ENCODE results near the gene NEGR1.

The NEGR1 gene

DNA sequence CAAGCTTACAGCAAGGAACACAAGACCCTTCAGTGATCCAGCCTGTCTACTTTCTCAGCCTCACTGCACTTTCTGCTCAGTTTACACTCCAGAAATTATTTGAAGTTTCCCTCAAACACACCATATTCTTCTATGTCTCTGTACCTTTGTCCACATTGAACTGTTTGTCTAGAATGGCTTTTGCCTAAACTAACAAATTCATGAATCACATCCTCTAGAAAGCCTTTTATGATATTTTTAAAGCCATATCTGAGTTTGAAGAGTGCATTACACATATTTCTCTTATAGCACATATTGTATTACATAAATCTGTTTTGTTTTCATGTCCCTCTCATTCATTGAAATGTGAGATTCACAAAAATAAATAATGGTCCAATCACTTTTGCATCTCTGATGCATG lies 755.5 kb downstream of the NEGR1 start:
- H3K4me3 ChIP-seq (ENCODE audit: low read depth, low read length): no peak overlapping the region
- no peak for DNase-seq (ENCODE audit: low read depth)
- TF ChIP-seq, protein P1, sequence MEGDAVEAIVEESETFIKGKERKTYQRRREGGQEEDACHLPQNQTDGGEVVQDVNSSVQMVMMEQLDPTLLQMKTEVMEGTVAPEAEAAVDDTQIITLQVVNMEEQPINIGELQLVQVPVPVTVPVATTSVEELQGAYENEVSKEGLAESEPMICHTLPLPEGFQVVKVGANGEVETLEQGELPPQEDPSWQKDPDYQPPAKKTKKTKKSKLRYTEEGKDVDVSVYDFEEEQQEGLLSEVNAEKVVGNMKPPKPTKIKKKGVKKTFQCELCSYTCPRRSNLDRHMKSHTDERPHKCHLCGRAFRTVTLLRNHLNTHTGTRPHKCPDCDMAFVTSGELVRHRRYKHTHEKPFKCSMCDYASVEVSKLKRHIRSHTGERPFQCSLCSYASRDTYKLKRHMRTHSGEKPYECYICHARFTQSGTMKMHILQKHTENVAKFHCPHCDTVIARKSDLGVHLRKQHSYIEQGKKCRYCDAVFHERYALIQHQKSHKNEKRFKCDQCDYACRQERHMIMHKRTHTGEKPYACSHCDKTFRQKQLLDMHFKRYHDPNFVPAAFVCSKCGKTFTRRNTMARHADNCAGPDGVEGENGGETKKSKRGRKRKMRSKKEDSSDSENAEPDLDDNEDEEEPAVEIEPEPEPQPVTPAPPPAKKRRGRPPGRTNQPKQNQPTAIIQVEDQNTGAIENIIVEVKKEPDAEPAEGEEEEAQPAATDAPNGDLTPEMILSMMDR (IDR thresholded peaks at IDR 0.05; ENCODE audit: control insufficient read depth, extremely low read depth, insufficient read depth): no peak

DNA sequence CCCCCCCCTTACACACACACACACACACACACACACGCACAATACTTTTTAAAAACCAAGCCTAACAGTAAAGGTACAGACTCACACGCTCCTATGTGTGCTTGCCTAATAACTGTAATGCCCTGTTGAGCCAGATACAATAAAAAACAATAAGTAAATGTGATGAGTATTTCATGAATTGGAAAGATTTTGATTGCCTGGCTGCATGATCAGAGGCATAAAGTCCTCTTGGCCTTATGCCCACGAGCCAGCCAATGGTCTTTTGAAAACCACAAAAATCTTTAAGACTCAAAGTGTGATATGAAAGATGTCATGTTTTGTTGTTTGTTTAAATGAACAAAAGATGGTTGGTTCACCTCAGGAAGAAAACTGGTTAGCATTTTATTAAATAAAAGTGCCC lies 759.6 kb downstream of the NEGR1 start:
- TF ChIP-seq, protein P1 (IDR thresholded peaks at IDR 0.05; ENCODE audit: control insufficient read depth, extremely low read depth, insufficient read depth): no peak
- H3K4me3 ChIP-seq (ENCODE audit: low read depth, low read length): no peak overlapping the region
- DNase-seq (ENCODE audit: low read depth): no peak

DNA sequence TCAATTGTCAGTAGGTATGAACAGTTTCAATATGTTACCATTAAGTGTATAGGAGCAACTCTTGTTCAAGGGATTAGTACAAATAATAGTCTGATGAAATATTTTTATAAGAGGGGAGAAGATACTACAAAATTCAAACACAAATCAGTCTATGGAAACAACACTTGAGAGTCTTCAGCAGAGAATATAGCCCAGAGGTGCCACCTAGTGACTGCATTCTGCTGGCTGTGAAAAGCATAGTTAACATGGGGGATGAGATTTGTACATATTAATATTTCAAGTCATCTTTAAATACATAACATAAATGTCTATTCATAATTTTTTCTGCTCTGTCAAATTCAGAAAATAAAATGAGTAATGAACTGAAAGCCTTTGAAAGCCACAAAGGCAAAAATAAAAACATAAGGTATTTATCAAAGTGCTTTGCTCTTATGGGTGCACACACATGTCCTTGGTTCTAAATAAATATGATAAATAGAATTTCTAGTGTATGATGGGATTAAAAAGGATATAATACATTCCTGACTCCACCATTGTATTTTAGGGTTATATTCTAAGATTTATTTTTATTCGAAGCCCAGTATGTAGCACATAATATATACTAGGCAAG lies 760.6 kb downstream of the NEGR1 start:
- TF ChIP-seq, protein P1 (IDR thresholded peaks at IDR 0.05; ENCODE audit: control insufficient read depth, extremely low read depth, insufficient read depth): peak; percentile 83
- H3K4me3 ChIP-seq (ENCODE audit: low read depth, low read length): no peak overlapping the region
- DNase-seq (ENCODE audit: low read depth): peak; percentile 31

DNA sequence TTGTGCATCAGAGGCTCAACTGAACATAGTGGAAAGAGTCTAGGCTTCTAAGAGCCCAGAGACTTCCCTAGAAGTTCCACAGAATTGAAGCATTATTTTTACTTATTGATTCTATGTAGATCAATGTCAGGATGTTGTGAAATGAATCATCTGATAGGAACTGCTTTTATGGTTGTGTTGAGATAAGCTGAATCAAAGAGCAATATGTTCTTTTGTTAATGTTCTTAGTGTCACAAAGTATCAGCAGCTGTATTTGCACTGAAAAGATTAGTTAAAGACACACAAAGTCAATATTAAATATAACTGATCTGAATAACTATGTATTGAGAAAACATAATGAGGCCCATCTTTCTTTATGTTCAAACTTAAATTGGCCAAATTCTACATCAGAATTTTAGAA lies 770.8 kb downstream of the NEGR1 start:
- DNase-seq (ENCODE audit: low read depth): no peak
- TF ChIP-seq, protein P1 (IDR thresholded peaks at IDR 0.05; ENCODE audit: control insufficient read depth, extremely low read depth, insufficient read depth): no peak
- H3K4me3 ChIP-seq (ENCODE audit: low read depth, low read length): no peak overlapping the region

DNA sequence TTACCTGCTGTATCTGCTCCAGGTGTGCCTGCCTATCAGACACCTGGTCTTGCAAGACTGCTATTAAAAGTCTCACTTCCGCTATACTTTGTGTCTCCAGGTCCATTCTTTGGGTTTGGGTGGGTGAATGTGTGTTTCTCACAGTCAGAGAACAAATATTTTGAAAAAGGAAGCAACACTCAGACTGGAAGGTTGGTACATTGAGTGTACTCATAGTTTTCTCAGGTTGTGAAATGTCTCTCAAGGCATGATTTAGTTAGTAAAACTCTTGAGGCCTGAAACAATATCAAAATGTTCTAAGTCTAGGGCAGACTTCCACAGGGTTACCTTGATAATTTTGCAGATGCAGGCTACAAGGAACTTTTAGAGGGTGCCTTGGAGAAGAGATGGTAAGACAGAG lies 771.6 kb downstream of the NEGR1 start:
- TF ChIP-seq, protein P1 (IDR thresholded peaks at IDR 0.05; ENCODE audit: control insufficient read depth, extremely low read depth, insufficient read depth): no peak
- H3K4me3 ChIP-seq (ENCODE audit: low read depth, low read length): no peak overlapping the region
- no peak for DNase-seq (ENCODE audit: low read depth)

DNA sequence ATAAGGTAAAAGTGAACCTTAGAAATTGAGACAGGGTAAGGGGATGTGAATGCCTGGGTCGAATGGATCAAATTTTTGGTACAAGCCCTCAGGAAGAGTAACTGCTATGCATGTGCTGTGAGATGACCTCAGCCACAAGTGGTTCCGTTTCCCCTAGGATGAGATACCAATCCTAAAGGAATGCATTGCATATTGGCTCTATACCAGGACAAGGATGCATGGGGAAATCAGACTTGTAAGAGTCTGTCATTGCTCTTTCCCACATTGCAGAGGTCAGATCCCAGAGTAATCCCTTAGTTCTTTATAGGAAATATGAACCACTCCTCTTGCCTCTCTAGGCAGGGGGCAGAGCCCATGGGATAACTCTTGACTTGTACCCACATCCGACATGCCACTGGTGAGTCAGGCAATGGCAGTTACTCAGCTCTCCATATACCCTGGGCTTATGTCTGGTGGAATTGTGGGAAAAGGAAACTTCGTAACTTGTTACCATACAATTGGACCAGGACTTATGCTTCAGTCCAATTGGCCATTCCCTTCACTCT lies 773.2 kb downstream of the NEGR1 start:
- no peak overlapping the region for H3K4me3 ChIP-seq (ENCODE audit: low read depth, low read length)
- DNase-seq (ENCODE audit: low read depth): no peak
- TF ChIP-seq, protein P1 (IDR thresholded peaks at IDR 0.05; ENCODE audit: control insufficient read depth, extremely low read depth, insufficient read depth): no peak

DNA sequence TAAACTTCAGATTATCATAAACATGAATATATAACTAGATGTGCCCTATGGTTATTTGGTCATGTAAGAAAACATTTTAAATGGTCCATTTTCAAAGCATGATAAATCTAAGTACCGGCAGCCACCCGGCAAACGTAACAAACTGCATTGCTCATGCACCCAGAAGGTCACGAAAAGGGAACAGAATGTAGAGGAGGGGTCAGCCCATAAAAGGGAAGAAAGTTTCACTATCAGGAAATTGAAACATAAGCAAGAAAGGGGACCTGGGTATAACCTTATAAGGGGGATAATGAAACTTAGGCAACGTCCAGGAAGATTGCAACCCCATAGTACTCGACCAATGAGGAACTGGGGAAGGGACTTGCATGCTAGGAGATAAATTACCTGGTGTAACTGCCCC lies 780.3 kb downstream of the NEGR1 start:
- TF ChIP-seq, protein P1 (IDR thresholded peaks at IDR 0.05; ENCODE audit: control insufficient read depth, extremely low read depth, insufficient read depth): no peak
- H3K4me3 ChIP-seq (ENCODE audit: low read depth, low read length): no peak overlapping the region
- no peak for DNase-seq (ENCODE audit: low read depth)

All from LNCaP clone FGC (cell line).